ENCODE data around the gene SLC31A1. TPM values are rescaled to one million over a fixed set of nuclear protein-coding genes. Genes with fewer than 3 reads are reported as not detected.

The SLC31A1 gene
- total and polyA plus RNA-seq, 4 experiments from 2014 or later = 2.1 to 4.2 (median 3.2) TPM

GRCh38 chr9:113205432-113205831 lies 15.9 kb upstream of the SLC31A1 start:
- ChIA-PET POLR2A (ENCODE audit: partially characterized antibody) (no interaction called here), CTCF (ENCODE audit: partially characterized antibody) (no interaction called here)
- Histone ChIP-seq H3K27me3 (ENCODE audit: insufficient read depth, low read length) (no peaks in the 10 kb centered on the region), H3K27ac (ENCODE audit: low read depth, low read length) (no peak overlapping the region), H3K4me3 (ENCODE audit: low read length in 2 of 2) (no peak overlapping the region), H3K9me3 (ENCODE audit: control insufficient read depth in 1 of 2, low read length in 2 of 2) (no peaks in the 10 kb centered on the region), H3K4me1 (ENCODE audit: insufficient read depth, low read length) (no peaks in the 10 kb centered on the region), H3K36me3 (ENCODE audit: insufficient read depth, low read length) (peaks cover 31% of the 10 kb centered on the region)
- H3K36me3 Mint-ChIP-seq = peaks cover 48 to 76% of the 10 kb centered on the region in 2 donors
- no peak overlapping the region for H3K4me3 Mint-ChIP-seq
- no peak overlapping the region for H3K27ac Mint-ChIP-seq
- DNase-seq = no peak
- no peaks in the 10 kb centered on the region for H3K9me3 Mint-ChIP-seq
- no peaks in the 10 kb centered on the region for H3K4me1 Mint-ChIP-seq
- intact Hi-C loops (cut with micrococcal nuclease) = no loop called here
- no peaks in the 10 kb centered on the region for H3K27me3 Mint-ChIP-seq

GRCh38 chr9:113205861-113206260 lies 15.5 kb upstream of the SLC31A1 start:
- H3K27ac Mint-ChIP-seq = no peak overlapping the region
- Histone ChIP-seq H3K27ac (ENCODE audit: low read depth, low read length) (no peak overlapping the region), H3K9me3 (ENCODE audit: control insufficient read depth in 1 of 2, low read length in 2 of 2) (no peaks in the 10 kb centered on the region), H3K4me1 (ENCODE audit: insufficient read depth, low read length) (no peaks in the 10 kb centered on the region), H3K27me3 (ENCODE audit: insufficient read depth, low read length) (no peaks in the 10 kb centered on the region), H3K4me3 (ENCODE audit: low read length in 2 of 2) (no peak overlapping the region), H3K36me3 (ENCODE audit: insufficient read depth, low read length) (peaks cover 31% of the 10 kb centered on the region)
- intact Hi-C loops (cut with micrococcal nuclease) = no loop called here
- no peak overlapping the region for H3K4me3 Mint-ChIP-seq
- no peaks in the 10 kb centered on the region for H3K9me3 Mint-ChIP-seq
- no peaks in the 10 kb centered on the region for H3K27me3 Mint-ChIP-seq
- peaks cover 52 to 80% of the 10 kb centered on the region in 2 donors for H3K36me3 Mint-ChIP-seq
- no peak for DNase-seq
- no peaks in the 10 kb centered on the region for H3K4me1 Mint-ChIP-seq
- ChIA-PET POLR2A (ENCODE audit: partially characterized antibody) (no interaction called here), CTCF (ENCODE audit: partially characterized antibody) (no interaction called here)

- no peak overlapping the region for H3K4me3 ChIP-seq (ENCODE audit: low read length in 2 of 2)
- peaks cover 11% of the 10 kb centered on the region for H3K36me3 ChIP-seq (ENCODE audit: insufficient read depth, low read length)
- no peaks in the 10 kb centered on the region for H3K9me3 ChIP-seq (ENCODE audit: control insufficient read depth in 1 of 2, low read length in 2 of 2)
- H3K27ac Mint-ChIP-seq = no peak overlapping the region
- no peaks in the 10 kb centered on the region for H3K27me3 ChIP-seq (ENCODE audit: insufficient read depth, low read length)
- no peaks in the 10 kb centered on the region for H3K9me3 Mint-ChIP-seq
- H3K4me1 ChIP-seq (ENCODE audit: insufficient read depth, low read length) = no peaks in the 10 kb centered on the region
- ChIA-PET CTCF (ENCODE audit: partially characterized antibody) (interaction anchor here (0.7 kb wide), 1 partner anchor 1776 kb away, joined by 4 read pairs; no protein-coding TSS in a partner anchor), POLR2A (ENCODE audit: partially characterized antibody) (no interaction called here)
- peaks cover 12 to 18% (median 16%) of the 10 kb centered on the region in 4 donors for H3K4me1 Mint-ChIP-seq
- no peak overlapping the region for H3K4me3 Mint-ChIP-seq
- H3K27ac ChIP-seq (ENCODE audit: low read depth, low read length) = no peak overlapping the region
- intact Hi-C loops (cut with micrococcal nuclease) = no loop called here
- H3K27me3 Mint-ChIP-seq = no peaks in the 10 kb centered on the region
- H3K36me3 Mint-ChIP-seq = peaks cover 33 to 58% of the 10 kb centered on the region in 2 donors
- no peak for DNase-seq
Measured at GRCh38 chr9:113210815-113211214, 10.5 kb upstream of the SLC31A1 start.

GRCh38 chr9:113215132-113215531 lies 6.2 kb upstream of the SLC31A1 start:
- Mint-ChIP-seq H3K27me3 (no peaks in the 10 kb centered on the region), H3K36me3 (peaks cover 18 to 26% of the 10 kb centered on the region in 2 donors), H3K4me1 (peaks cover 26 to 42% (median 40%) of the 10 kb centered on the region in 4 donors), H3K4me3 (peak overlapping the region in 1 of 8 donors; percentile 9), H3K9me3 (no peaks in the 10 kb centered on the region), H3K27ac (peak overlapping the region in 5 of 7 donors; percentile 15 to 63 (median 43))
- ChIA-PET CTCF (ENCODE audit: partially characterized antibody) (interaction anchor here (1.4 kb wide), 1 partner anchor 60 kb away, joined by 3 read pairs; the partner anchor contains the start of gene CDC26), POLR2A (ENCODE audit: partially characterized antibody) (no interaction called here)
- no peaks in the 10 kb centered on the region for H3K9me3 ChIP-seq (ENCODE audit: control insufficient read depth in 1 of 2, low read length in 2 of 2)
- no peaks in the 10 kb centered on the region for H3K36me3 ChIP-seq (ENCODE audit: insufficient read depth, low read length)
- intact Hi-C loops (cut with micrococcal nuclease) = no loop called here
- no peaks in the 10 kb centered on the region for H3K27me3 ChIP-seq (ENCODE audit: insufficient read depth, low read length)
- H3K4me1 ChIP-seq (ENCODE audit: insufficient read depth, low read length) = peaks cover 18% of the 10 kb centered on the region
- no peak overlapping the region for H3K4me3 ChIP-seq (ENCODE audit: low read length in 2 of 2)
- peak in 2 of 5 donors; percentile 17 to 19 for DNase-seq
- H3K27ac ChIP-seq (ENCODE audit: low read depth, low read length) = no peak overlapping the region

GRCh38 chr9:113216406-113216805 lies 4.9 kb upstream of the SLC31A1 start:
- no peak overlapping the region for H3K4me3 ChIP-seq (ENCODE audit: low read length in 2 of 2)
- no peaks in the 10 kb centered on the region for H3K27me3 ChIP-seq (ENCODE audit: insufficient read depth, low read length)
- POLR2A ChIA-PET (ENCODE audit: partially characterized antibody) = interaction anchor here (1.4 kb wide), 1 partner anchor 59 kb away, joined by 3 read pairs; the partner anchor contains the start of genes CDC26 and PRPF4
- H3K36me3 ChIP-seq (ENCODE audit: insufficient read depth, low read length) = no peaks in the 10 kb centered on the region
- Mint-ChIP-seq H3K4me3 (no peak overlapping the region), H3K9me3 (no peaks in the 10 kb centered on the region), H3K27ac (peak overlapping the region in 1 of 7 donors; percentile 8), H3K4me1 (peaks cover 30 to 54% (median 44%) of the 10 kb centered on the region in 4 donors), H3K27me3 (no peaks in the 10 kb centered on the region), H3K36me3 (peaks cover 11 to 28% of the 10 kb centered on the region in 2 donors)
- peaks cover 23% of the 10 kb centered on the region for H3K4me1 ChIP-seq (ENCODE audit: insufficient read depth, low read length)
- no peak overlapping the region for H3K27ac ChIP-seq (ENCODE audit: low read depth, low read length)
- no peaks in the 10 kb centered on the region for H3K9me3 ChIP-seq (ENCODE audit: control insufficient read depth in 1 of 2, low read length in 2 of 2)
- no peak for DNase-seq
- intact Hi-C loops (cut with micrococcal nuclease) = no loop called here
- CTCF ChIA-PET (ENCODE audit: partially characterized antibody) = no interaction called here

- Mint-ChIP-seq H3K36me3 (peaks cover 3 to 22% of the 10 kb centered on the region in 2 donors), H3K4me3 (peak overlapping the region; percentile 92 to 98 (median 96)), H3K27me3 (no peaks in the 10 kb centered on the region), H3K27ac (peak overlapping the region in 6 of 7 donors; percentile 28 to 98 (median 94)), H3K4me1 (peaks cover 35 to 59% (median 46%) of the 10 kb centered on the region in 4 donors), H3K9me3 (no peaks in the 10 kb centered on the region)
- intact Hi-C loops (cut with micrococcal nuclease) = no loop called here
- DNase-seq = no peak
- Histone ChIP-seq H3K4me1 (ENCODE audit: insufficient read depth, low read length) (peaks cover 34% of the 10 kb centered on the region), H3K27ac (ENCODE audit: low read depth, low read length) (peak overlapping the region; percentile 90), H3K27me3 (ENCODE audit: insufficient read depth, low read length) (no peaks in the 10 kb centered on the region), H3K9me3 (ENCODE audit: control insufficient read depth in 1 of 2, low read length in 2 of 2) (no peaks in the 10 kb centered on the region), H3K36me3 (ENCODE audit: insufficient read depth, low read length) (no peaks in the 10 kb centered on the region), H3K4me3 (ENCODE audit: low read length in 2 of 2) (peak overlapping the region in 1 of 2 donors; percentile 89)
- ChIA-PET POLR2A (ENCODE audit: partially characterized antibody) (interaction anchor here (3.0 to 4.0 kb wide), 3 partner anchors 13 to 191 kb away, joined by 16 to 26 read pairs (median 22); partner anchors contain the start of genes C9orf43, CDC26, POLE3 and PRPF4), CTCF (ENCODE audit: partially characterized antibody) (interaction anchor here (1.4 to 3.0 kb wide), 2 partner anchors 56 to 68 kb away, joined by 4 to 25 read pairs; partner anchors contain the start of genes CDC26, PRPF4 and SLC31A2)
Measured at GRCh38 chr9:113219186-113219936, 2.0 kb upstream of the SLC31A1 start.

- POLR2A ChIA-PET (ENCODE audit: partially characterized antibody) = interaction anchor here (3.0 to 4.0 kb wide), 3 partner anchors 12 to 190 kb away, joined by 16 to 26 read pairs (median 22); partner anchors contain the start of genes C9orf43, CDC26, POLE3 and PRPF4
- Histone ChIP-seq H3K27ac (ENCODE audit: low read depth, low read length) (peak overlapping the region; percentile 90), H3K4me3 (ENCODE audit: low read length in 2 of 2) (peak overlapping the region in 1 of 2 donors; percentile 89), H3K4me1 (ENCODE audit: insufficient read depth, low read length) (peaks cover 34% of the 10 kb centered on the region), H3K36me3 (ENCODE audit: insufficient read depth, low read length) (no peaks in the 10 kb centered on the region), H3K9me3 (ENCODE audit: control insufficient read depth in 1 of 2, low read length in 2 of 2) (no peaks in the 10 kb centered on the region), H3K27me3 (ENCODE audit: insufficient read depth, low read length) (no peaks in the 10 kb centered on the region)
- no peaks in the 10 kb centered on the region for H3K27me3 Mint-ChIP-seq
- H3K4me3 Mint-ChIP-seq = peak overlapping the region; percentile 92 to 98 (median 96)
- peaks cover 32 to 53% (median 42%) of the 10 kb centered on the region in 4 donors for H3K4me1 Mint-ChIP-seq
- H3K27ac Mint-ChIP-seq = peak overlapping the region; percentile 21 to 98 (median 96)
- DNase-seq = peak in 1 of 5 donors; percentile 44
- CTCF ChIA-PET (ENCODE audit: partially characterized antibody) = interaction anchor here (0.9 to 3.0 kb wide), 5 partner anchors 55 to 183 kb away, joined by 3 to 25 read pairs (median 4); partner anchors contain the start of genes CDC26, PRPF4 and SLC31A2
- intact Hi-C loops (cut with micrococcal nuclease) = loop anchor here (10.0 kb wide), 2 partner anchors 155 to 845 kb away; partner anchors contain the start of gene HDHD3
- no peaks in the 10 kb centered on the region for H3K9me3 Mint-ChIP-seq
- peaks cover 2 to 19% of the 10 kb centered on the region in 2 donors for H3K36me3 Mint-ChIP-seq
Measured at GRCh38 chr9:113219969-113220368, 1.4 kb upstream of the SLC31A1 start.

Measured in CD4-positive, alpha-beta memory T cell (primary cell).